Activated T-cell treated with anti-CD3 and anti-CD28 coated beads, Interleukin-2, amount 50 U/mL, for 24 hours (primary cell): ENCODE measurements around the gene FAM120B.
"Not testable (repeated sequence)": the region's sequence is repeated elsewhere in the genome, so short reads cannot be mapped to it uniquely, and the experiment has no call there.

ENCODE experiments used
- DNase-seq: peaks from one replicate; pipeline ENCODE4 v3.0.0-alpha.2; 2020
- H3K27ac Mint-ChIP-seq: 2 replicates; pipeline ENCODE4 v1.8.0; 2020; ENCODE audit warnings: mild to moderate bottlenecking, mixed read lengths
- H3K27me3 Mint-ChIP-seq: 2 replicates; pipeline ENCODE4 v1.8.0; 2020; ENCODE audit warnings: mixed read lengths
- H3K36me3 Mint-ChIP-seq: 2 replicates; pipeline ENCODE4 v1.8.0; 2020; ENCODE audit warnings: low read depth, mixed read lengths
- H3K4me1 Mint-ChIP-seq: 2 replicates; pipeline ENCODE4 v1.8.0; 2020; ENCODE audit warnings: low read depth, mixed read lengths
- H3K4me3 Mint-ChIP-seq: 2 replicates; pipeline ENCODE4 v1.8.0; 2020; ENCODE audit warnings: mild to moderate bottlenecking, moderate library complexity, mixed read lengths
- H3K9me3 Mint-ChIP-seq: 2 replicates; pipeline ENCODE4 v1.8.0; 2020; ENCODE audit warnings: mixed read lengths

Gene FAM120B

DNA sequence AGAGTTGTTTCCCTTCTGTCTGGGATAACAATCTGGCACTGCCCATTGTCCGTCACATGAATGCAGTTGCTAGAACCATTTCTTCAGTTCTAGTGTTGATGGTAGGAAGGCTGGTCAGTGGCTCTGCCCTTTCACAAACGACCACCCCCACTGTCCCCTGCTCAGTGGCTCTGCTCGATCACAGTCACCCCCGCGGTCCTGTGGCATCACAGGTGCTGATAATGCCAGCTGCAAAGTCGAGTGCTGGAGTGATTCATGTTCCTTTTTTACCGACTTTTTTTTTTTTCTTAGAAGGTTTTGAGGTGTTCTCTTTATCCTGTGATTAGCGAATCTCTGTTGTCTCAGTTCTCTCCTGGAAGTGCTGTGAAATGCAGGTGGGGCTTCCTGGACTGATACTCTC, 22.8 kb downstream of the FAM120B start:
- Mint-ChIP-seq H3K4me3 (no peak overlapping the region), H3K4me1 (peaks cover 14% of the 10 kb centered on the region), H3K27ac (peak overlapping the region; percentile 5), H3K27me3 (no peaks in the 10 kb centered on the region), H3K9me3 (no peaks in the 10 kb centered on the region), H3K36me3 (peaks cover 90% of the 10 kb centered on the region)
- no peak for DNase-seq

DNA sequence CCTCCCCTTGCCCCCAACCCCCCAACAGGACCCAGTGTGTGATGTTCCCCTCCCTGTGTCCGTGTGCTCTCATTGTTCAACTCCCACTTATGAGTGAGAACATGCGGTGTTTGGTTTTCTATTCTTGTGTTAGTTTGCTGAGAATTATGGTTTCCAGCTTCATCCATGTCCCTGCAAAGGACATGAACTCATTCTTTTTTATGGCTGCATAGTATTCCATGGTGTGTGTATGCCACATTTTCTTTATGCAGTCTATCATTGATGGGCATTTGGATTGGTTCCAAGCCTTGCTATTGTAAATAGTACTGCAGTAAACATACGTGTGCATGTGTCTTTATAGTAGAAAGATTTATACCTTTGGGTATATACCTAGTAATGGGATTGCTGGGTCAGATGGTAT, 28.6 kb downstream of the FAM120B start:
- DNase-seq, H3K9me3 Mint-ChIP-seq, H3K4me3 Mint-ChIP-seq, H3K27ac Mint-ChIP-seq, H3K27me3 Mint-ChIP-seq: not testable (repeated sequence)
- H3K36me3 Mint-ChIP-seq = peaks cover 71% of the 10 kb centered on the region
- H3K4me1 Mint-ChIP-seq = peaks cover 52% of the 10 kb centered on the region

DNA sequence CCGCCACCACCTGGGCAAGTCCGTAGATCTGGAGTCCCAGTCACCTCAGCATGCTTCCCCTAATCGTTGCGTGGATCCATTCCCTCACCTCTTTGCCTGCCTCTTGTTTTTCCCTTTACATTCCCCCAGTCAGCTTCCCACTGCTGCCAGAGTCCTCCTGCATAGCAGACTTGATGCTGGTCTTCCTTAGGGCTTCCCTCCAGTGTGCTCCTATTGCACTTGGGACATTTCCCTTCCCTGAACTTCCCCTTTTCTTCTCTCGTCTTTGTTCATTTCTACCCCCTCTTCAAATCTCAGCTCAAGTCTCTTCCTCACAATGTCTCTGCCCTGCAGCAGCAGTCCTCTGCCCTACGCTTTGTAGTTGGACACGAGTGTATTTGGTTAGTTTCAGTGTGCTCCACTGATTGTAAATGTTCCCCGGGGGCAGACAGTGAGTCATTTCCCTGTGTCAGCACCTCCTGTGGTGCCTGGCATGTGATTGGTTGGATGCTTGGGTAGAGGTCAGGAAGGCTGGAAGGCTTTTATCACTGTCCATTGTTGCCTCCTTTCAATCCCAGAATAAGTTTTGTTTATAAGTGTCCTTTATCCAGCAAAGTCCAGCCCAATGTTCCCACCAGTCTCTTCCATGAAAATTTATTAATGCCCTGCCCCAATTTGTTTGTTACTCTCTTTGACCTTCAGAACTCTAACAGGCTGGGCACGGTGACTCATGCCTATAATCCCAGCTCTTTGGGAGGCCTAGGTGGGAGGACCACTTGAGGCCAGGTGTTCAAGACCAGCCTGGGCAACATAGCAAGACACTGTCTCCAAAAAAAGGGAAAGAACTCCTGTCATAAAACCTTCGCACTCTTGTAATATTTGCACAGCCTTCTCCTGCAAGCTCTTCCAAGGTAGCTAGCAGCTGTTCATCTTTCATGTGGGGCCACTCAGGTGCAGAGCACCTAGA, 38.3 kb downstream of the FAM120B start:
- no peak for DNase-seq
- H3K27ac Mint-ChIP-seq = peak overlapping the region; percentile 82
- H3K4me1 Mint-ChIP-seq = peaks cover 40% of the 10 kb centered on the region
- peaks cover 90% of the 10 kb centered on the region for H3K36me3 Mint-ChIP-seq
- no peaks in the 10 kb centered on the region for H3K27me3 Mint-ChIP-seq
- H3K4me3 Mint-ChIP-seq = no peak overlapping the region
- no peaks in the 10 kb centered on the region for H3K9me3 Mint-ChIP-seq

DNA sequence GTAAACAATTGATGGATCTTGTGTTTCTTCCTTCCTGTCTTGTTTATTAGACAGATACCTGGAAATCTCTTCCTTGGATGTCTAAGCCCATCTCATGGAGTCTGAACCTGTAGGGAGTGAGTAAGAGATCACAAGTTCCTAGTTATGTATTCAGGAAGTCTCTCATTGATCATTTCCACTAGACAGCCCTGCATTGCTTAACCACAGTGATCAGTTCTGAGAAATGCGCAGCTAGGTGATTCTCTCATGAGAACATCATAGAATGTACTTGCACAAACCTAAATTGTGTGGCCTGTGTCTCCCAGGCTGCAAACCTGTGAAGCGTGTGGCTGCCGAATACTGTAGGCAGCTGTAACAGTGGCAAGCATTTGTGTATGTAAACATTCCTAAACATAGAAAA, 39.1 kb downstream of the FAM120B start:
- peaks cover 2% of the 10 kb centered on the region for H3K9me3 Mint-ChIP-seq
- DNase-seq = no peak
- H3K4me1 Mint-ChIP-seq = peaks cover 36% of the 10 kb centered on the region
- no peak overlapping the region for H3K4me3 Mint-ChIP-seq
- H3K36me3 Mint-ChIP-seq = peaks cover 90% of the 10 kb centered on the region
- H3K27me3 Mint-ChIP-seq = no peaks in the 10 kb centered on the region
- peak overlapping the region; percentile 82 for H3K27ac Mint-ChIP-seq

DNA sequence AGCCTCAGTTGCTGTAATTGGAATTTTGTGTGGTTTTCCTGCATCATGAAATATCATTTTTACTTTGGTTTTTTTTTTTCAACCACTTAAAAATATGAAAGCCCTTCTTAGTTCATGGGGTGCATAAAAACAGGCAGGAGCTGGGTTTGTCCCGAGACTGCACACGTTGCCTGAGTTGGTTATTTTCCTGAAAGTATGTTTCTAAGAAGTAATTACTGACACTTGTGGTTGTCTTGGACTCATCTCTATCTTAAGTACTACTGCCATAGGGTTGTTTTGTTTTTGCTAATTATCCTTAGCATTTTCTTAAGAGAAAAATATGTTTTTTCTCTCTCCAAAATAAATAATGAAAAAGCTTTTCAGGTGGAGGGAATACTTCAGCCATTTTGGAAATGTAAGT, 40.1 kb downstream of the FAM120B start:
- no peak for DNase-seq
- Mint-ChIP-seq H3K4me1 (peaks cover 36% of the 10 kb centered on the region), H3K9me3 (peaks cover 10% of the 10 kb centered on the region), H3K36me3 (peaks cover 91% of the 10 kb centered on the region), H3K27ac (peak overlapping the region; percentile 79), H3K27me3 (no peaks in the 10 kb centered on the region), H3K4me3 (no peak overlapping the region)

DNA sequence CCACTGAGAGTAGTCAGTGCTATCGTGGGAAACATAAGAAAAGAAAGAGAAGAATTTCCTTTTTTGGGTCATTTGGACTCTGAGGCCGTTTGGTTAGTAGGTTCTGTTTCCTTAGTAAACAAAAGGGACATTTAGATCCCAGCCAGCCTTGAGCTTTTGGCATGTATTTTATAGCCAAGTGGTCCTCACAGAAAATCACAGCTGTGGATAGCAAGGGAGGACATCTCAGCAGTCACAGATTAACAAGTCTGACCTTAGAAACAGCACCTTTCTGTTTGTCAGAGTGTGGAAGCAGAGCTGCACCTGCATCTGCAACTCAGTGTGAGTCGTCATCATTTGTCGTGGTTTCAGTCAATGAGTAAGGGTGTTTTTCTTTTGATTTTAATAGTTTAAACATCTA, 40.5 kb downstream of the FAM120B start:
- Mint-ChIP-seq H3K27ac (peak overlapping the region; percentile 79), H3K4me1 (peaks cover 36% of the 10 kb centered on the region), H3K4me3 (no peak overlapping the region), H3K9me3 (peaks cover 14% of the 10 kb centered on the region), H3K27me3 (no peaks in the 10 kb centered on the region), H3K36me3 (peaks cover 90% of the 10 kb centered on the region)
- no peak for DNase-seq

DNA sequence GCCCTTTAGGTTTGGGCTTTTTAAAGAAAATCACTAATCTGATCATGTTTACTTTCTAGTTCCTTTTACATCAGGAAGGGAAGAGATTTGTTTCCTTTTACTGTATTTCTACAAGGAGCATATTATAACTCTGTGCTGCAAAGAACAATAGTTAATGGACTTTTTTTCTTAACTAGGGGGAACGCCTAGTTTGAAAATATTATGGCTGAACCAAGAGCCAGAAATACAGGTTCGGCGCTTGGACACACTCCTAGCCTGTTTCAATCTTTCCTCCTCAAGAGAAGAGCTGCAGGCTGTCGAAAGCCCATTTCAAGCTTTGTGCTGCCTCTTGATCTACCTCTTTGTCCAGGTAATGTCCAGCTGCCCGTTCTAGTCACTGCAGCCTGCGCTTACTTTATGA, 41.4 kb downstream of the FAM120B start:
- peaks cover 21% of the 10 kb centered on the region for H3K9me3 Mint-ChIP-seq
- no peak overlapping the region for H3K27ac Mint-ChIP-seq
- no peak for DNase-seq
- H3K27me3 Mint-ChIP-seq = no peaks in the 10 kb centered on the region
- no peak overlapping the region for H3K4me3 Mint-ChIP-seq
- H3K36me3 Mint-ChIP-seq = peaks cover 90% of the 10 kb centered on the region
- H3K4me1 Mint-ChIP-seq = peaks cover 37% of the 10 kb centered on the region

DNA sequence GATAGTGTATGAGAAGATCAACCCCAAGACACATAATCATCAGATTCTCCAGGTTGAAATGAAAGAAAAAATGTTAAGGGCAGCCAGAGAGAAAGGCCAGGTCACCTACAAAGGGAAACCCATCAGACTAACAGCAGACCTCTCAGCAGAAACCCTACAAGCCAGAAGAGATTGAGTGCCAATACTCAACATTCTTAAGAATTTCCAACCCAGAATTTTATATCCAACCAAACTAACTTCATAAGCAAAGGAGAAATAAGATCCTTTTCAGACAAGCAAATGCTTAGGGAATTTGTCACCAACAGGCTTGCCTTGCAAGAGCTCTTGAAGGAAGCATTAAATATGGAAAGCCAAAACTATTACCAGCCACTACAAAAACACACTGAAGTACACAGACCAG, 44.9 kb downstream of the FAM120B start:
- Mint-ChIP-seq H3K36me3 (peaks cover 93% of the 10 kb centered on the region), H3K9me3 (peaks cover 21% of the 10 kb centered on the region), H3K4me1 (peaks cover 18% of the 10 kb centered on the region)
- DNase-seq, H3K27ac Mint-ChIP-seq, H3K27me3 Mint-ChIP-seq, H3K4me3 Mint-ChIP-seq: not testable (repeated sequence)

DNA sequence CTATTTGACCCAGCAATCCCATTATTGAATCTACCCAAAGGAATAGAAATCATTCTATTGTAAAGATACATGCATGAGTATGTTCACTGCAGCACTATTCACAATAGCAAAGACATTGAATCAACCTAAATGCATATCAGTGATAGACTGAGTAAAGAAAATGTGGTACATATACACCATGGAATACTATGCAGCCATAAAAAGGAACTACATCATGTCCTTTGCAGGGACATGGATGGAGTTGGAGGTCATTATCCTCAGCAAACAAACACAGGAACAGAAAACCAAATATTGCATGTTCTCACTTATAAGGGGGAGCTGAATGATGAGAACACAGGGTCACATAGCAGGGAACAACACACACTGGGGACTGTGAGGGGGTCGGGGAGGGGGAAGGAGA, 48.6 kb downstream of the FAM120B start:
- not testable (repeated sequence) for DNase-seq

DNA sequence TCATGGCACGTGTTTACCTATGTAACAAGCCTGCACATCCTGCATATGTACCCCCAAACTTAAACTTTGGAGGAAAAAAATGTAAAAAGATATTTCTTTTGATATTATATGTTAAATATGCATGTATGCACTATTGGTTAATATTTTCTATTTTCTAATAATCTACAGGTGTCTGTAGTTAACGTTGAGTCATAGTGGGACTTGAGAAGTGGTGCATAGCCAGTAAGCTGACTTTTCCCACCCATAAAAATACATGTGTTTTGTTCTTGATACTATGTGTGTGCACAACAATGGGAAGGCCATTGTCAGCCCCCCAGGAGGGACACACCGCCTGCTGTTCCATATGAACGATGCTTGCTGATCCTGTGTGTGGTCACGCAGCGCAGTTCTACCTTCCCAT, 49.1 kb downstream of the FAM120B start:
- Mint-ChIP-seq H3K27me3 (no peaks in the 10 kb centered on the region), H3K9me3 (peaks cover 19% of the 10 kb centered on the region)

More for the DNA sequence above, 48.6 kb downstream of the FAM120B start:
- H3K9me3 Mint-ChIP-seq = peaks cover 21% of the 10 kb centered on the region
- H3K27ac Mint-ChIP-seq, H3K27me3 Mint-ChIP-seq, H3K4me3 Mint-ChIP-seq, H3K4me1 Mint-ChIP-seq: not testable (repeated sequence)
- peaks cover 94% of the 10 kb centered on the region for H3K36me3 Mint-ChIP-seq

DNA sequence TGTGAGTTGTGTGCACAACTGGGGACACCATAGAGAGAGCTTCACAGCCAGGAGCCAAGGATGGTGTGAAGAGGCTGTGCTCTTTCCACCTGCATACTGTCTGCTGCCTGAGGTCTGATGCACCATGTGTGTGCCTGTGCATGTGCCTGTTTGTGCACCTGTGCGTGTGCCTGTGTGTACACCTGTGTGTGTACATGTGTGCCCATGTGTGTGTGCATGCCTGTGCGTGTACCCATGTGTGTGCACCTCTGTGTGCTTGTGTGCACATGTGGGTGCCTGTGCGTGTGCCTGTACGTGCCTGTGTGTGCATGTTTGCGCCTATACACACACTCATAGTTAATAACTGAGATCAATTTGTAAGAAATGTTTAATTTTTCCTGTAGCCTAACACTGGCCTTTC, 51.3 kb downstream of the FAM120B start:
- no peaks in the 10 kb centered on the region for H3K27me3 Mint-ChIP-seq
- no peaks in the 10 kb centered on the region for H3K9me3 Mint-ChIP-seq
- no peak overlapping the region for H3K4me3 Mint-ChIP-seq
- H3K27ac Mint-ChIP-seq = no peak overlapping the region
- H3K4me1 Mint-ChIP-seq = no peaks in the 10 kb centered on the region
- no peak for DNase-seq
- peaks cover 90% of the 10 kb centered on the region for H3K36me3 Mint-ChIP-seq

More for the DNA sequence above, 49.1 kb downstream of the FAM120B start:
- Mint-ChIP-seq H3K36me3 (peaks cover 94% of the 10 kb centered on the region), H3K27ac (no peak overlapping the region), H3K4me1 (peaks cover 3% of the 10 kb centered on the region), H3K4me3 (no peak overlapping the region)
- no peak for DNase-seq

DNA sequence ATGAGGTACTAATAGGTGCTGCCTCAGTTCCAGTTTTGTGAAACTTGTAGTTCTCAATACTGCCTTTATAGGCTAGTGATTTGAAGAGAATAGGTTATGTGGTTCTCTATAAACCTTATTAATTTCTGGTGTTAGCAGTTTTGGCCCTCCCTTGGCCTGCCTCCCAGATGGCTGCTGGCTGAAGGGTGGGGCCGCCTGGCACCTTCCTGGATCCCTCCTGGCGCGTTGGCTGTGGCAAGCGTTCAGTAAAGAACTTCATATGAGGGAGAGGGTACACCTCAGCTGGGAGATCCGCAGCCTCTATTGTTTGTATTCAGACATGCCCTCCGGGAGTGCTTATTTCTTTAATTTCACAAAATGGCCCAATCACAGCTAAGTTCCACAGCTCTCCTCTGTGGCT, 51.9 kb downstream of the FAM120B start:
- Mint-ChIP-seq H3K9me3 (no peaks in the 10 kb centered on the region), H3K27ac (no peak overlapping the region), H3K27me3 (no peaks in the 10 kb centered on the region), H3K4me1 (no peaks in the 10 kb centered on the region), H3K4me3 (no peak overlapping the region), H3K36me3 (peaks cover 90% of the 10 kb centered on the region)
- no peak for DNase-seq

DNA sequence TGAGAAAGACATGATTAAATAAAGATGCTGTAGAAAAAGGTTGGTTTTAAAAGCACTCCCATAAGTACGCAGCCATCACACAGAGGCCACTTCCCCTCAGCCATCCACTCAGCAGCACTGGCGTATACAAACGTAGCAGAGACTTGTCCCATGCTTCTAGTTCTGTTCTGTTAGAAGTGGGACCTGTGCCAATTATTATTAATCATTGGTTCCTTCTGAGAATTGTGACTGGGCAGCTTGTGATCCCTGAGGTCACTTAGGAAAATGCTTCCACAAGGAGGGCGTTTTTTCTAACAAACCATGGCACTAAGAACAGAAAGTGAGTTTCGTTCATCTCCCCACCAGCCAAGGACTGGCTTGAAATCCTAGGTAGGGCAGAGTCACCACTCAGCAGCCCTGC, 53.9 kb downstream of the FAM120B start:
- no peak for DNase-seq
- no peaks in the 10 kb centered on the region for H3K4me1 Mint-ChIP-seq
- H3K27me3 Mint-ChIP-seq = no peaks in the 10 kb centered on the region
- H3K9me3 Mint-ChIP-seq = no peaks in the 10 kb centered on the region
- H3K36me3 Mint-ChIP-seq = peaks cover 86% of the 10 kb centered on the region
- no peak overlapping the region for H3K4me3 Mint-ChIP-seq
- H3K27ac Mint-ChIP-seq = no peak overlapping the region

DNA sequence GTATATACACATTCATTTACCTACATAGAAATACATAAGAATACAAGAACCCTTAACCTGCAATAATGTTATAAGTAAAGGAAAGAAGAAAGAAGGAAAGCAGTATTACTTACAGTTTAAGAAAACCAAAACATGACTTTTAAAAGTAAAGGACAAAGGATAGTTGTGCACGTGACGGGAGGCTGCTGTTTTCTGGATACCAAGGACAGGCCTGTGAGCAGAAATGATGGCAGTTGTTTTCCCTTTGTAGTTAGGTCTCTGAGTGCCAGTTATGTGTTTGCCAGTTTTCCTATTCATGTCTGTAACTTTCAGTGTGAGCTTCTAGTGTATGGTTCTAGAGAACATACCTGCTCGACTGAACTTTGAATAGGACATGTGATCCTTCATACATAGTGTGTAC, 54.8 kb downstream of the FAM120B start:
- no peak overlapping the region for H3K4me3 Mint-ChIP-seq
- H3K27me3 Mint-ChIP-seq = no peaks in the 10 kb centered on the region
- DNase-seq = no peak
- H3K4me1 Mint-ChIP-seq = no peaks in the 10 kb centered on the region
- peaks cover 89% of the 10 kb centered on the region for H3K36me3 Mint-ChIP-seq
- peak overlapping the region; percentile 50 for H3K27ac Mint-ChIP-seq
- no peaks in the 10 kb centered on the region for H3K9me3 Mint-ChIP-seq

DNA sequence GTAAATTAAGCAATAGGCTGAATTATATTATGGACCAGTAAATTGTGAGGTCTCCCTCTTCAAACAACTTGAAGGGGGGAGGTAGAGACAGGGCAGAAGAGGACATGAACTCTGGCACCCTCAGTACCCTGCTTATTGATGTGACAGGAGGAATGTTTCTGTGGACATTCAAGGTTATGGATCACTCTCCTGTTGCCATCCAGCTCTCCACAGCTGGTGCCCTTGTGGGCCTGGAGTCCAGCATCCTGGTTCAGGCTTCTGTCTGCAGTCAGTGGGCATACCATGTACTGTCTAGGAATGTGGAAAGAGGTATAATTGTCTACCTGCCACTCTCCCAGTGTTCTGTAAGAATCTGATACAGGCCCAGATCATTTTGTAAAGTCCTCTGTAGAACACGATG, 55.6 kb downstream of the FAM120B start:
- Mint-ChIP-seq H3K27me3 (no peaks in the 10 kb centered on the region), H3K9me3 (no peaks in the 10 kb centered on the region), H3K27ac (peak overlapping the region; percentile 50), H3K4me3 (no peak overlapping the region), H3K36me3 (peaks cover 89% of the 10 kb centered on the region), H3K4me1 (no peaks in the 10 kb centered on the region)
- no peak for DNase-seq
